ENCODE measurements around the gene CSRNP3. TPM values are rescaled to one million over a fixed set of nuclear protein-coding genes. Genes with fewer than 3 reads are reported as not detected.

CSRNP3 gene
- total and polyA plus RNA-seq, 2 donors (not counting 3 experiments of a cell fraction or from before 2014, with no cell fraction given), result not detected

GRCh38 chr2:165691615-165692014 lies 222.1 kb downstream of the CSRNP3 start:
- BruUV-seq (replicated peaks), result no TSS peak
- Histone ChIP-seq H3K9me1 (replicated peaks; ENCODE audit: control insufficient read depth, extremely low read depth, insufficient read depth, low read length) (no peaks in the 10 kb centered on the region), H3K4me3 (replicated peaks in 1 of 3; ENCODE audit: insufficient read depth in 1 of 3, low read depth in 1 of 3, low read length in 3 of 3) (no peak overlapping the region), H3K9ac (replicated peaks; ENCODE audit: extremely low read depth, insufficient read depth, low read length) (no peak overlapping the region), H3K27ac (ENCODE audit: insufficient read depth, low read depth, low read length) (no peak overlapping the region), H3K79me2 (ENCODE audit: control insufficient read depth, insufficient read depth, low read length) (no peaks in the 10 kb centered on the region), H2AFZ (ENCODE audit: low read depth, low read length) (no peak overlapping the region), H3K27me3 (ENCODE audit: control insufficient read depth in 2 of 2, insufficient read depth in 2 of 2, low read length in 2 of 2) (peaks cover 0 to 5% of the 10 kb centered on the region in 2 experiments), H3K4me2 (ENCODE audit: insufficient read depth, low read length) (no peak overlapping the region), H4K20me1 (replicated peaks; ENCODE audit: control insufficient read depth, extremely low read depth, insufficient read depth, low read length) (no peaks in the 10 kb centered on the region), H3K9me3 (replicated peaks; ENCODE audit: control insufficient read depth, insufficient read depth, low read length) (no peaks in the 10 kb centered on the region), H3K36me3 (ENCODE audit: control insufficient read depth in 2 of 2, extremely low read depth in 1 of 2, insufficient read depth in 2 of 2, low read length in 2 of 2) (no peaks in the 10 kb centered on the region), H3K4me1 (ENCODE audit: control insufficient read depth, extremely low read depth, insufficient read depth, low read length) (no peaks in the 10 kb centered on the region)
- DNase-seq (ENCODE audit: low read depth, low spot score), result no peak
- dilution Hi-C loops (cut with MboI; ENCODE audit: extremely low pct_ligation_motif_present, low sequenced_read_pairs) (no loop called here), intact Hi-C loops (cut with micrococcal nuclease) (no loop called here)
- CTCF ChIA-PET, result interaction anchor here (0.8 to 1.6 kb wide), 4 partner anchors 9 to 183 kb away, joined by 3 to 6 read pairs (median 4); no protein-coding TSS in a partner anchor
- POLR2A ChIA-PET, result no interaction called here
- TF ChIP-seq POLR2A (IDR thresholded peaks at IDR 0.05; ENCODE audit: low read depth, low read length) (no peak), JUN (IDR thresholded peaks at IDR 0.05; ENCODE audit: borderline replicate concordance, insufficient read depth, insufficient read length, low read depth) (no peak), CTCF (IDR thresholded peaks at IDR 0.05; ENCODE audit: extremely low read depth in 1 of 2, insufficient read depth in 1 of 2, low read depth in 1 of 2, low read length in 2 of 2) (no peak), FOS (IDR thresholded peaks at IDR 0.05; ENCODE audit: borderline replicate concordance, insufficient read depth, low read length) (no peak), GATA2 (IDR thresholded peaks at IDR 0.05; ENCODE audit: insufficient read depth, insufficient read length, low read depth, low read length) (no peak), POLR2AphosphoS5 (IDR thresholded peaks at IDR 0.05; ENCODE audit: insufficient read depth, low read depth, low read length) (no peak), MYC (IDR thresholded peaks at IDR 0.05; ENCODE audit: low read depth, low read length) (no peak), MAX (IDR thresholded peaks at IDR 0.05; ENCODE audit: insufficient read depth, insufficient read length) (no peak), EZH2 (IDR thresholded peaks at IDR 0.05; ENCODE audit: borderline replicate concordance, low read depth, low read length, severe bottlenecking) (no peak)
- no peak for FAIRE-seq
